Prostate gland (tissue), 2 donors: Measurements from ENCODE around the gene TNRC6C. TPM values are rescaled to one million over a fixed set of nuclear protein-coding genes. Genes with fewer than 3 reads are reported as not detected.
"Not testable (repeated sequence)": the region's sequence is repeated elsewhere in the genome, so short reads cannot be mapped to it uniquely, and the experiment has no call there.

Experiments used
- DNase-seq: peaks from one replicate; pipeline ENCODE4 v3.0.0-alpha.2; 2019; ENCODE audit warnings: low spot score
- H3K27ac ChIP-seq, 2 donors: fragments of 200-600 bp; sonication (generic); 2 replicates each; pipeline ENCODE4 v1.5.1; 2017 to 2019
- H3K27me3 ChIP-seq: fragments of 200-600 bp; sonication (generic); replicated peaks from 2 replicates; pipeline ENCODE4 v1.5.1; 2019; ENCODE audit not compliant: insufficient read depth
- H3K36me3 ChIP-seq, 2 donors: fragments of 200-600 bp; sonication (generic); 1 replicate in 1 of 2; 2 replicates in 1 of 2; pipeline versions ENCODE4 v1.5.1 to v1.8.1; 2017 to 2019
- H3K4me1 ChIP-seq: fragments of 200-600 bp; sonication (generic); replicated peaks from 2 replicates; pipeline ENCODE4 v1.5.1; 2019
- H3K4me3 ChIP-seq, 2 donors: fragments of 200-600 bp; sonication (generic); 2 replicates each; pipeline ENCODE4 v1.5.1; 2017 to 2019
- H3K9me3 ChIP-seq: fragments of 200-600 bp; sonication (generic); 2 replicates; pipeline ENCODE4 v1.5.1; 2017
- CTCF ChIP-seq, 4 experiments: fragments of 200-600 bp in 2 of 4; fragments of 450-650 bp in 2 of 4; sonication (generic) in 2 of 4; IDR thresholded peaks; 1 replicate in 3 of 4; 2 replicates in 1 of 4; pipeline ENCODE4 v1.5.1; 2016 to 2019; ENCODE audit warnings: antibody characterized with exemption in 4 of 4, mild to moderate bottlenecking in 2 of 4, moderate library complexity in 2 of 4
- POLR2A ChIP-seq: fragments of 450-650 bp; IDR thresholded peaks from one replicate; pipeline ENCODE4 v1.6.1; 2016; ENCODE audit warnings: antibody characterized with exemption, mild to moderate bottlenecking
- POLR2AphosphoS5 ChIP-seq: sonication (generic); formaldehyde crosslinking; IDR thresholded peaks from one replicate; pipeline ENCODE4 v1.6.1; 2017; ENCODE audit warnings: antibody characterized with exemption
- WGBS: methylation state at CpG from one replicate; pipeline ENCODE4 v1.1.5; 2018; 5-methylcytosine and 5-hydroxymethylcytosine counted together
- intact Hi-C: fragments of 100-400 bp; cut with DNase I; formaldehyde crosslinking; loops from one replicate; pipeline ENCODE4 v1.14.2; 2022
- total RNA-seq, 2 donors: library from RNA; depleted of rRNA; stranded (reverse); fragments of >200 nt; gene quantifications; one replicate each; pipeline ENCODE4 v1.1.0, GENCODE V29; 2016

The TNRC6C gene
- total RNA-seq, 2 donors from 2014 or later: 15.5 to 29.7 TPM

- 52% methylated on average over 33 of the region's 33 CpGs for WGBS
- H3K4me3 ChIP-seq: no peak overlapping the region
- peaks cover 24% of the 10 kb centered on the region for H3K4me1 ChIP-seq
- intact Hi-C loops: loop anchor here (2.0 to 5.0 kb wide), 2 partner anchors 64 to 140 kb away; no protein-coding TSS in a partner anchor
- no peaks in the 10 kb centered on the region for H3K9me3 ChIP-seq
- peak overlapping the region in 1 of 2 donors; percentile 89 for H3K27ac ChIP-seq
- no peaks in the 10 kb centered on the region for H3K27me3 ChIP-seq
- H3K36me3 ChIP-seq: no peaks in the 10 kb centered on the region
- TF ChIP-seq POLR2A (no peak), CTCF (IDR thresholded peaks at IDR 0.05) (peak; percentile 97 to 100 (median 98))
- DNase-seq: peak; percentile 50
These were observed 154.3 kb downstream of the TNRC6C start for GRCh38 chr17:78112518-78113471.

GRCh38 chr17:78113804-78114785 is 155.6 kb downstream of the TNRC6C start:
- WGBS: 86% methylated on average over 25 of the region's 25 CpGs
- H3K4me1 ChIP-seq: peaks cover 25% of the 10 kb centered on the region
- no peak for DNase-seq
- no peaks in the 10 kb centered on the region for H3K9me3 ChIP-seq
- H3K4me3 ChIP-seq: no peak overlapping the region
- H3K36me3 ChIP-seq: no peaks in the 10 kb centered on the region
- peak overlapping the region; percentile 75 to 89 for H3K27ac ChIP-seq
- H3K27me3 ChIP-seq: no peaks in the 10 kb centered on the region
- no peak for TF ChIP-seq POLR2AphosphoS5
- no peak for TF ChIP-seq CTCF (IDR thresholded peaks at IDR 0.05)
- TF ChIP-seq POLR2A: no peak
- intact Hi-C loops: loop anchor here (2.0 to 5.0 kb wide), 2 partner anchors 63 to 138 kb away; no protein-coding TSS in a partner anchor

GRCh38 chr17:78114831-78115723 is 156.6 kb downstream of the TNRC6C start:
- peak; percentile 93 for DNase-seq
- H3K36me3 ChIP-seq: no peaks in the 10 kb centered on the region
- intact Hi-C loops: loop anchor here (5.0 kb wide), 1 partner anchor 137 kb away; no protein-coding TSS in a partner anchor
- TF ChIP-seq POLR2AphosphoS5: peak; percentile 97
- no peak for TF ChIP-seq POLR2A
- TF ChIP-seq CTCF (IDR thresholded peaks at IDR 0.05): peak in 1 of 4 experiments; percentile 8
- peaks cover 25% of the 10 kb centered on the region for H3K4me1 ChIP-seq
- no peaks in the 10 kb centered on the region for H3K27me3 ChIP-seq
- peak overlapping the region; percentile 75 to 89 for H3K27ac ChIP-seq
- 39% methylated on average over 26 of the region's 28 CpGs for WGBS
- no peaks in the 10 kb centered on the region for H3K9me3 ChIP-seq
- H3K4me3 ChIP-seq: peak overlapping the region in 1 of 2 donors; percentile 2

GRCh38 chr17:78115803-78116202 is 157.3 kb downstream of the TNRC6C start:
- intact Hi-C loops, H3K27me3 ChIP-seq, H3K9me3 ChIP-seq, DNase-seq, H3K36me3 ChIP-seq, H3K4me3 ChIP-seq: not testable (repeated sequence)
- peak overlapping the region in 1 of 2 donors; percentile 89 for H3K27ac ChIP-seq
- WGBS: 98% methylated on average over 15 of the region's 18 CpGs
- H3K4me1 ChIP-seq: peaks cover 25% of the 10 kb centered on the region
